ENCODE results near the gene IL1RAP. TPM values are rescaled to one million over a fixed set of nuclear protein-coding genes. Genes with fewer than 3 reads are reported as not detected.

Gene IL1RAP
- total RNA-seq, 2 donors from 2014 or later, result 5.3 to 5.4 TPM

DNA sequence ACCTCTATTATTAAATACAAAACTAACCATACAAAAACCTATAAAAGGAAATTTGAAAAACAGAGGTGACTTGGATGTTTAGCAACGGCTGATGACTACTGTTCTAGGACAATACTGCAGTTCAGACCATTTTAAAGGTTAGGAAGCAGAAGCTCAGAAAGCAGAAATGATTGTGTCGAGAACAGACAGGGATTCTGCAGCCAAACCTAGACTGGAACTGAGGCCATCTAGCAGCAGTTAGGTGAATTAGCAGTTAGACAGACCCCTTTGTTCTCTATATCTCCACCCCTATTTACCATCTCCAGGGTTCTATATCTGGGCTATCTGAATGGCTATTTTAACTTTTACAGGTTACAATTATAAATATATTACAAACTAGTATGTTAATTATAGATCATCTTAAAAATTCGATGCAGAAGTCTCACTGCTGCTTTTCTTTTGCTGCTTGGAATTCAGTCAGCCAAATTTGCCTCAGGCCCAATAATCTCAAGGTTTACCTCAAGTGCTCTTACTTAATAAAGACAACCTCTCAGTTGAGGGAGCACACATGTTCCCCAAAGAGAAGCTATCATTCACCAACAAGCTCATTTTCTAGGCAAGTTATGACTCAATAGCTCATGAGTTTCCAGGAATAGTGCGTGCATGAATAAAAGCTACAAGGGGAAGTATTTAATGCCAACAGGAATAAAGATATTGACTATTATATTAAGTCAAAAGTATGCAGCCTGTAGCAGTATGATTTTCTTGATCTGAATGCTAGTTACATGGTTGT lies 9.3 kb upstream of the IL1RAP start:
- no peak overlapping the region for H3K27ac ChIP-seq
- ATAC-seq, result no peak
- H3K9me3 ChIP-seq, result no peaks in the 10 kb centered on the region
- 70 to 71% methylated on average over 4 of the region's 4 CpGs for WGBS, 2 donors
- H3K27me3 ChIP-seq, result no peaks in the 10 kb centered on the region
- intact Hi-C loops (cut with DNase I), result no loop called here
- no peak for DNase-seq
- TF ChIP-seq POLR2A (IDR thresholded peaks at IDR 0.05) (no peak), CTCF (IDR thresholded peaks at IDR 0.05) (no peak)
- no peaks in the 10 kb centered on the region for H3K36me3 ChIP-seq (replicated peaks in 1 of 2; ENCODE audit: insufficient read depth in 1 of 2, low read depth in 2 of 2)
- no peaks in the 10 kb centered on the region for H3K4me1 ChIP-seq
- no peak overlapping the region for H3K4me3 ChIP-seq

DNA sequence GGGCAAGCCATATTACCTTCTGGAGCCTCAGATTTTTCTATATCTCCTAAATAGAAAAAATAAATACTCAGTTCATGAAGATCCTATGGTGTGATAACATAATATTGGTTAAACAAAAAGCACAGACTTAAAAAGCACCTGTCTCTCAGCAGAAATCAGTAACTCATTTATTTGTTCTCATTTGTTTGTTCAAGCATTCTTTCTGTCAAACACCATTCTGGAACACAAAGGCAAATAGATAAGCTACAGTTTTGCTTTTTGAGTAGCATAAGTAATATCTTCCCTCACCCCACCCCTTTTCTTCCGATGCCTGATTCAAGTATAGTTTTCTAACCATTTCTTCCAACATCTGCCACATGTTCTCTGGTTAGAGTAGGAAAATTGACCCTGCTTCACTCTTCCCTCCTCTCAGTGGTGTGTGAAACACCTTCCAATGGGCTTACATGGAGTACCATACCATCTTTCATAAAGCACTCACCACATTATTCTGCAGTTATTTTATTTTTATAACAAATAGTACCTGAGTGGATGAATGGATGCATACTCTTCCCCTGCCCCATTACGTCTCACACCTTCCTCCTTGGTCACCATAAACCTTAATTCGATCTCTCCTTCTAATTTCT lies 8.4 kb upstream of the IL1RAP start:
- H3K27ac ChIP-seq, result no peak overlapping the region
- 69 to 73% methylated on average over 3 of the region's 3 CpGs for WGBS, 2 donors
- ATAC-seq, result no peak

DNA sequence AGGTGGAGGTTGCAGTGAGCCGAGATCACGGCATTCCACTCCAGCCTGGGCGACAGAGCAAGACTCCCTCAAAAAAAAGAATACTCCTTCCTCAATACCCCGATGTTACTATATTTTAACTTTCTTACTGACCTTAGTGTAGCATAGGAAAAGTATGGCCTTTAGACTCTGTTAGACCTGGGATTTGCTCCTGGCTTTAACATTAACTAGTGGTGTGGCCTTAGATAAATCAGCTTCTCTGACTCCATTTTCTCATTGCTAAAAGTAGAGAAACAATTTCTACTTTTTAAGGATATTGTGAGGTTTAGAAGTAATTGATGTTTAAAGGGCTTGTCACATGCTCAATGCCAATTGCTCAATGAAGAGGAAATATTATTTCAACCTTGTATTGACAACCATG lies 7.6 kb upstream of the IL1RAP start:
- WGBS, 2 donors, result 90 to 96% methylated on average over 4 of the region's 4 CpGs

More for the DNA sequence above, 8.4 kb upstream of the IL1RAP start:
- intact Hi-C loops (cut with DNase I), result no loop called here
- no peaks in the 10 kb centered on the region for H3K36me3 ChIP-seq (replicated peaks in 1 of 2; ENCODE audit: insufficient read depth in 1 of 2, low read depth in 2 of 2)
- no peaks in the 10 kb centered on the region for H3K9me3 ChIP-seq
- H3K4me3 ChIP-seq, result no peak overlapping the region
- no peak for DNase-seq
- H3K4me1 ChIP-seq, result no peaks in the 10 kb centered on the region
- no peaks in the 10 kb centered on the region for H3K27me3 ChIP-seq
- no peak for TF ChIP-seq POLR2A (IDR thresholded peaks at IDR 0.05)
- TF ChIP-seq CTCF (IDR thresholded peaks at IDR 0.05), result no peak

GRCh38 chr3:190512666-190513065 lies 1.2 kb upstream of the IL1RAP start:
- TF ChIP-seq CTCF (IDR thresholded peaks at IDR 0.05) (no peak), POLR2A (IDR thresholded peaks at IDR 0.05) (no peak)
- no peak for ATAC-seq
- Histone ChIP-seq H3K4me3 (no peak overlapping the region), H3K36me3 (replicated peaks in 1 of 2; ENCODE audit: insufficient read depth in 1 of 2, low read depth in 2 of 2) (no peaks in the 10 kb centered on the region), H3K4me1 (peaks cover 11% of the 10 kb centered on the region), H3K27me3 (no peaks in the 10 kb centered on the region), H3K9me3 (no peaks in the 10 kb centered on the region), H3K27ac (no peak overlapping the region)
- 91% methylated on average over 3 of the region's 3 CpGs for WGBS, 2 donors
- DNase-seq, result no peak
- intact Hi-C loops (cut with DNase I), result no loop called here

More for the DNA sequence above, 7.6 kb upstream of the IL1RAP start:
- Histone ChIP-seq H3K4me1 (no peaks in the 10 kb centered on the region), H3K27me3 (no peaks in the 10 kb centered on the region), H3K36me3 (replicated peaks in 1 of 2; ENCODE audit: insufficient read depth in 1 of 2, low read depth in 2 of 2) (no peaks in the 10 kb centered on the region), H3K27ac (no peak overlapping the region), H3K9me3 (no peaks in the 10 kb centered on the region), H3K4me3 (no peak overlapping the region)
- DNase-seq (no peak), ATAC-seq (no peak)
- intact Hi-C loops (cut with DNase I), result no loop called here
- TF ChIP-seq POLR2A (IDR thresholded peaks at IDR 0.05) (no peak), CTCF (IDR thresholded peaks at IDR 0.05) (no peak)

All from body of pancreas (tissue), 4 donors.